Melanocyte of skin (primary cell): ENCODE measurements around the gene GPR137B. TPM values are rescaled to one million over a fixed set of nuclear protein-coding genes. Genes with fewer than 3 reads are reported as not detected.

ENCODE experiments used
- total RNA-seq, 2 donors: library from RNA; depleted of rRNA; stranded (reverse); fragments of >200 nt; gene quantifications; 2 replicates each; pipeline ENCODE4 v1.2.3, GENCODE V29; 2012

The GPR137B gene, protein sequence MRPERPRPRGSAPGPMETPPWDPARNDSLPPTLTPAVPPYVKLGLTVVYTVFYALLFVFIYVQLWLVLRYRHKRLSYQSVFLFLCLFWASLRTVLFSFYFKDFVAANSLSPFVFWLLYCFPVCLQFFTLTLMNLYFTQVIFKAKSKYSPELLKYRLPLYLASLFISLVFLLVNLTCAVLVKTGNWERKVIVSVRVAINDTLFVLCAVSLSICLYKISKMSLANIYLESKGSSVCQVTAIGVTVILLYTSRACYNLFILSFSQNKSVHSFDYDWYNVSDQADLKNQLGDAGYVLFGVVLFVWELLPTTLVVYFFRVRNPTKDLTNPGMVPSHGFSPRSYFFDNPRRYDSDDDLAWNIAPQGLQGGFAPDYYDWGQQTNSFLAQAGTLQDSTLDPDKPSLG
- 100 to 1,000 TPM; 120 TPM for total RNA-seq

DNA sequence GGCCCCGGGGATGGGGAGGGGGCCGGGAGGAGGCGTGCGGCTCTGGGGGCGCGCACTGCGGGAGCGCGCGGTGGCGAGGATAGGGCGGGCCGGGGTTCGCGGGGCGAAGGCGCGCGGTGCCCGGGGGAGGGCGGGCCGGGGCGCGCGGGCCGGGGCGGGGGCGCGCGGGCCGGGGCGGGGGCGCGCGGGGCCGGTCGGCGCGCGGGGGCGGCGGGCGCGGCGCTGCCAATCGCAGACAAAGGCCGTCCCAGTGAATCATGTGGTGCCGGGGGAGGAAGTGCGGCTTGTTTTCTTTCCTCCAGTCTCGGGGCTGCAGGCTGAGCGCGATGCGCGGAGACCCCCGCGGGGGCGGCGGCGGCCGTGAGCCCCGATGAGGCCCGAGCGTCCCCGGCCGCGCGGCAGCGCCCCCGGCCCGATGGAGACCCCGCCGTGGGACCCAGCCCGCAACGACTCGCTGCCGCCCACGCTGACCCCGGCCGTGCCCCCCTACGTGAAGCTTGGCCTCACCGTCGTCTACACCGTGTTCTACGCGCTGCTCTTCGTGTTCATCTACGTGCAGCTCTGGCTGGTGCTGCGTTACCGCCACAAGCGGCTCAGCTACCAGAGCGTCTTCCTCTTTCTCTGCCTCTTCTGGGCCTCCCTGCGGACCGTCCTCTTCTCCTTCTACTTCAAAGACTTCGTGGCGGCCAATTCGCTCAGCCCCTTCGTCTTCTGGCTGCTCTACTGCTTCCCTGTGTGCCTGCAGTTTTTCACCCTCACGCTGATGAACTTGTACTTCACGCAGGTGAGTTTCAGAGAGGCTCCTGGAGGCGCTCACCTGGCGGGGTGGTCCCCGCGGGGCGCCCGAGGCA is at the start of gene GPR137B:
GPR137B (plus strand) TSS at position 287 of the 851 bp plus-strand sequence; CDS start at position 371, 84 bp downstream.

Other genes starting within 250 kb of the GPR137B start
- gene NID1, start 77.4 kb upstream of the GPR137B start, total RNA-seq: 10 to 100 TPM; 52.0 to 54.7 TPM
- gene ERO1B, start 139.4 kb downstream of the GPR137B start, total RNA-seq: 1 to 10 TPM; 3.7 to 4.1 TPM